PC-9 (cell line): ENCODE results near the gene OR2Z1. TPM values are rescaled to one million over a fixed set of nuclear protein-coding genes. Genes with fewer than 3 reads are reported as not detected.

Experiments
- BruUV-seq: library from RNA; stranded (reverse); fragments of 400-500 nt; replicated peaks from 2 replicates; lab custom pipeline; 2021; lab: Mats Ljungman, UMichigan
- CTCF ChIA-PET: fragments of 300-600 bp; sonication (Branson Sonifier 250); formaldehyde crosslinking; loops from one replicate; lab custom pipeline; 2022; ENCODE audit warnings: antibody characterized with exemption; lab: Charles Lee
- POLR2A ChIA-PET: fragments of 300-600 bp; sonication (Branson Sonifier 250); formaldehyde crosslinking; loops from one replicate; lab custom pipeline; 2022; ENCODE audit warnings: antibody characterized with exemption; ENCODE audit not compliant: unreplicated experiment; lab: Charles Lee
- DNase-seq, 2 experiments: peaks; one replicate each; pipeline versions ENCODE4 v3.0.0 to v3.0.0-alpha.2; 2015 to 2022; ENCODE audit warnings: mixed read lengths in 1 of 2
- H2AFZ ChIP-seq: fragments of 200-600 bp; sonication (generic); 2 replicates; pipeline ENCODE4 v1.8.1; 2017; ENCODE audit warnings: antibody characterized with exemption
- H3F3A ChIP-seq: fragments of 200-600 bp; sonication (generic); 2 replicates; pipeline ENCODE4 v1.8.1; 2017; ENCODE audit warnings: antibody characterized with exemption, mild to moderate bottlenecking, low read depth; ENCODE audit not compliant: insufficient read depth
- H3K27ac ChIP-seq: fragments of 200-600 bp; sonication (generic); 2 replicates; pipeline ENCODE4 v1.6.1; 2016; ENCODE audit warnings: mixed run types
- H3K27me3 ChIP-seq: fragments of 200-600 bp; sonication (generic); 2 replicates; pipeline ENCODE4 v1.6.1; 2016; ENCODE audit warnings: low read depth, mixed run types; ENCODE audit not compliant: insufficient read depth
- H3K36me3 ChIP-seq: fragments of 200-600 bp; sonication (generic); 2 replicates; pipeline ENCODE4 v1.6.1; 2016; ENCODE audit warnings: low read depth, mixed run types
- H3K4me1 ChIP-seq: fragments of 200-600 bp; sonication (generic); replicated peaks from 2 replicates; pipeline ENCODE4 v1.6.1; 2016; ENCODE audit warnings: mixed run types; ENCODE audit not compliant: insufficient read depth
- H3K4me2 ChIP-seq: fragments of 200-600 bp; sonication (generic); 2 replicates; pipeline ENCODE4 v1.6.1; 2017; ENCODE audit warnings: mixed run types
- H3K4me3 ChIP-seq: fragments of 200-600 bp; sonication (generic); 2 replicates; pipeline ENCODE4 v1.6.1; 2016; ENCODE audit warnings: mixed run types
- H3K79me2 ChIP-seq: fragments of 200-600 bp; sonication (generic); 2 replicates; pipeline ENCODE4 v1.6.1; 2017; ENCODE audit warnings: low read depth, mixed run types
- H3K9me2 ChIP-seq: fragments of 200-600 bp; sonication (generic); 2 replicates; pipeline ENCODE4 v1.8.1; 2017; ENCODE audit warnings: mild to moderate bottlenecking; ENCODE audit not compliant: insufficient read depth
- H3K9me3 ChIP-seq: fragments of 200-600 bp; sonication (generic); 2 replicates; pipeline ENCODE4 v1.8.1; 2016; ENCODE audit warnings: low read depth; ENCODE audit not compliant: insufficient read depth
- H4K20me1 ChIP-seq: fragments of 200-600 bp; sonication (generic); 2 replicates; pipeline ENCODE4 v1.8.1; 2017; ENCODE audit not compliant: insufficient read depth
- CTCF ChIP-seq: fragments of 200-600 bp; sonication (generic); conservative IDR thresholded peaks from 2 replicates; pipeline ENCODE4 v1.6.1; 2017; ENCODE audit warnings: mixed run types, antibody characterized with exemption, mild to moderate bottlenecking, moderate library complexity
- EZH2 ChIP-seq: fragments of 200-600 bp; sonication (generic); IDR thresholded peaks from 2 replicates; pipeline ENCODE4 v1.8.0; 2017; ENCODE audit warnings: antibody characterized with exemption, low read depth
- intact Hi-C: fragments of 100-400 bp; cut with micrococcal nuclease; formaldehyde crosslinking; loops from one replicate; pipeline ENCODE4 v1.10.0; 2022; ENCODE audit not compliant: unreplicated experiment
- total RNA-seq: library from RNA; stranded (reverse); gene quantifications from 2 replicates; pipeline ENCODE4 v1.2.3, GENCODE V29; 2021

The OR2Z1 gene
- total RNA-seq, 1 experiment from 2014 or later: not detected

GRCh38 chr19:8697671-8698432 is 23.6 kb upstream of the OR2Z1 start:
- Histone ChIP-seq H3K27ac (no peak overlapping the region), H3K4me3 (no peak overlapping the region), H3K9me3 (no peaks in the 10 kb centered on the region), H3K79me2 (no peaks in the 10 kb centered on the region), H3K27me3 (peaks cover 17% of the 10 kb centered on the region; the same call in 1 of the 2 replicates), H3K4me2 (no peak overlapping the region), H2AFZ (no peak overlapping the region), H3F3A (no peaks in the 10 kb centered on the region), H3K9me2 (no peaks in the 10 kb centered on the region), H4K20me1 (no peaks in the 10 kb centered on the region), H3K4me1 (0 out of 2 replicates have a peak, but pooled peaks cover 6% of the 10 kb centered on the region), H3K36me3 (no peaks in the 10 kb centered on the region)
- TF ChIP-seq CTCF: no peak; the same call in 1 of the 2 replicates
- TF ChIP-seq EZH2: no peak
- BruUV-seq: no TSS peak
- POLR2A ChIA-PET: no interaction called here
- DNase-seq: no peak
- intact Hi-C loops: no loop called here
- CTCF ChIA-PET: no interaction called here

GRCh38 chr19:8698433-8699063 is 22.9 kb upstream of the OR2Z1 start, which contains the start of gene ACTL9:
ACTL9 (minus strand) TSS chr19:8698795; CDS start chr19:8698701, 94 bp downstream.
- Histone ChIP-seq H3K9me3 (no peaks in the 10 kb centered on the region), H2AFZ (no peak within 1 kb of the TSS), H3K27me3 (peaks cover 11% of the 10 kb centered on the region; the same call in 1 of the 2 replicates), H3K4me1 (0 out of 2 replicates have a peak, but pooled peaks cover 6% of the 10 kb centered on the region), H3K79me2 (no peaks in the 10 kb centered on the region), H3K4me2 (no peak within 1 kb of the TSS), H4K20me1 (no peaks in the 10 kb centered on the region), H3K36me3 (no peaks in the 10 kb centered on the region), H3F3A (no peaks in the 10 kb centered on the region), H3K9me2 (no peaks in the 10 kb centered on the region), H3K4me3 (no peak within 1 kb of the TSS), H3K27ac (no peak within 1 kb of the TSS)
- intact Hi-C loops: no loop called here
- no peak for TF ChIP-seq CTCF
- TF ChIP-seq EZH2: no peak
- POLR2A ChIA-PET: no interaction called here
- CTCF ChIA-PET: no interaction called here
- BruUV-seq: no TSS peak
- DNase-seq: no peak

GRCh38 chr19:8699908-8700307 is 21.5 kb upstream of the OR2Z1 start:
- no peak overlapping the region for H3K4me3 ChIP-seq
- H3K9me2 ChIP-seq: no peaks in the 10 kb centered on the region
- no peaks in the 10 kb centered on the region for H4K20me1 ChIP-seq
- H2AFZ ChIP-seq: no peak overlapping the region
- BruUV-seq: no TSS peak
- TF ChIP-seq CTCF (no peak), EZH2 (no peak)
- H3K27ac ChIP-seq: no peak overlapping the region
- no peaks in the 10 kb centered on the region for H3K36me3 ChIP-seq
- ChIA-PET POLR2A (no interaction called here), CTCF (no interaction called here)
- 0 out of 2 replicates have a peak, but pooled peaks cover 6% of the 10 kb centered on the region for H3K4me1 ChIP-seq
- peaks cover 14% of the 10 kb centered on the region; the same call in 1 of the 2 replicates for H3K27me3 ChIP-seq
- intact Hi-C loops: no loop called here
- H3K79me2 ChIP-seq: no peaks in the 10 kb centered on the region
- no peaks in the 10 kb centered on the region for H3K9me3 ChIP-seq
- no peak overlapping the region for H3K4me2 ChIP-seq
- H3F3A ChIP-seq: no peaks in the 10 kb centered on the region
- DNase-seq: no peak
